Measurements from ENCODE around the gene RPL36AL.

- TF ChIP-seq CTCF (optimal IDR thresholded peaks at IDR 0.05 in 1 of 3, IDR thresholded peaks at IDR 0.05 in 1 of 3, conservative IDR thresholded peaks at IDR 0.05 in 1 of 3; ENCODE audit: extremely low read depth in 1 of 3, insufficient read depth in 2 of 3, low read length in 3 of 3) (no peak), EZH2 (IDR thresholded peaks at IDR 0.05; ENCODE audit: low read length) (no peak)
Observed at GRCh38 chr14:49622022-49622607, 1.7 kb upstream of the RPL36AL start.

Measured in keratinocyte (primary cell).